Measurements from ENCODE around the gene OCA2.

GRCh38 chr15:28085489-28086174 lies 13.5 kb downstream of the OCA2 start:
- TF ChIP-seq CREB1 (IDR thresholded peaks at IDR 0.05; ENCODE audit: low read depth) = no peak
- TF ChIP-seq FOXM1 (IDR thresholded peaks at IDR 0.05; ENCODE audit: borderline replicate concordance, low read depth) = no peak
- no peak for TF ChIP-seq REST (IDR thresholded peaks at IDR 0.05; ENCODE audit: low read depth)
- no peak for TF ChIP-seq CEBPB (IDR thresholded peaks at IDR 0.05)
- TF ChIP-seq TCF12 (IDR thresholded peaks at IDR 0.05; ENCODE audit: low read depth) = no peak
- no peak for TF ChIP-seq TAF1 (IDR thresholded peaks at IDR 0.05; ENCODE audit: low read depth)
- TF ChIP-seq MAX (IDR thresholded peaks at IDR 0.05) = no peak
- TF ChIP-seq YY1 (IDR thresholded peaks at IDR 0.05; ENCODE audit: low read depth) = no peak
- no peak for TF ChIP-seq RAD21 (IDR thresholded peaks at IDR 0.05; ENCODE audit: low read depth)
- TF ChIP-seq USF1 (IDR thresholded peaks at IDR 0.05) = no peak
- TF ChIP-seq EP300 (IDR thresholded peaks at IDR 0.05; ENCODE audit: borderline replicate concordance) = no peak
